Neutrophil (primary cell): ENCODE data around the gene PHPT1.

Experiments used
- H3K27ac ChIP-seq: fragments of 200-600 bp; sonication (generic); 2 replicates; pipeline ENCODE4 v1.5.1; 2016; ENCODE audit warnings: mild to moderate bottlenecking, moderate library complexity
- H3K27me3 ChIP-seq: fragments of 200-600 bp; sonication (generic); 2 replicates; pipeline ENCODE4 v1.6.0; 2016; ENCODE audit warnings: mild to moderate bottlenecking
- H3K36me3 ChIP-seq: fragments of 200-600 bp; sonication (generic); 2 replicates; pipeline ENCODE4 v1.5.1; 2017
- H3K4me1 ChIP-seq, 2 experiments: fragments of 200-600 bp in 1 of 2; sonication (generic) in 1 of 2; 1 replicate in 1 of 2; 2 replicates in 1 of 2; pipeline versions ENCODE4 v1.5.1 to v1.6.1; 2013 to 2016; ENCODE audit warnings: low read depth in 1 of 2, low read length in 1 of 2, mild to moderate bottlenecking in 1 of 2, moderate library complexity in 1 of 2; ENCODE audit not compliant: control insufficient read depth in 1 of 2, insufficient read depth in 1 of 2
- H3K4me3 ChIP-seq, 2 experiments: fragments of 200-600 bp in 1 of 2; sonication (generic) in 1 of 2; 1 replicate in 1 of 2; 2 replicates in 1 of 2; pipeline ENCODE4 v1.5.1; 2013 to 2016; ENCODE audit warnings: low read depth in 1 of 2, low read length in 1 of 2, mild to moderate bottlenecking in 1 of 2, moderate library complexity in 1 of 2
- H3K9me3 ChIP-seq: fragments of 200-600 bp; sonication (generic); 2 replicates; pipeline ENCODE4 v1.5.1; 2016
- TF ChIP-seq, protein P1 (sequence below): fragments of 200-600 bp; sonication (generic); IDR thresholded peaks from 2 replicates; pipeline ENCODE4 v1.5.1; 2016; ENCODE audit warnings: antibody characterized with exemption

PHPT1 gene

GRCh38 chr9:136804509-136805206 is 44.6 kb upstream of the PHPT1 start:
- H3K4me3 ChIP-seq, result no peak overlapping the region

DNA sequence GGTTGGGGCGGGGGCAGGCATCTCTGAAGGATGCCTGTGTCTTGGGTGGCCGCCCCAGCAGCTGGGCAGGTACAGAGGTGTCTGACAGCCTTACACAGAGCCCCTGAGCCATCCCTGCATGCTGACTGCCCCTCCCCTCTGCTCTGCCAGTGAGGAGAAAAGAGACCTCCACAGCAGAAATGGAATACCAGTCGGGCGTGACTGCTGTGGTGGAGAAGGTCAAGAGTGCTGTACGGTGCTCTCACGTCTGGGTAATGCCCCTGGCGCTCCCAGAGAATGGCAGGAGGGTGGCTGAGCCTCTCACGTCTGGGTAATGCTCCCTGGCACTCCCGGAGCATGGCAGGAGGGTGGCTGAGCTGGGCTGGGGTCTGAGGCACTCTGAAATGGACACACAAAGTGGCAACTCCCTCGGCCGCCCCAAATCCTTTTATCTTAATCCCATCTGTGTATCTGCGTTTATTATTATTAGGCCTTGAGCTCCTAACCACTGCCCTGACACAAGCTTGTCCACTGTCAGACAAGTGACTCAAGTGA is 43.9 kb upstream of the PHPT1 start:
- Histone ChIP-seq H3K9me3 (no peaks in the 10 kb centered on the region), H3K27me3 (peaks cover 24% of the 10 kb centered on the region), H3K27ac (no peak overlapping the region), H3K4me1 (peaks cover 40 to 44% of the 10 kb centered on the region in 2 experiments), H3K4me3 (no peak overlapping the region), H3K36me3 (no peaks in the 10 kb centered on the region)
- TF ChIP-seq, protein P1, sequence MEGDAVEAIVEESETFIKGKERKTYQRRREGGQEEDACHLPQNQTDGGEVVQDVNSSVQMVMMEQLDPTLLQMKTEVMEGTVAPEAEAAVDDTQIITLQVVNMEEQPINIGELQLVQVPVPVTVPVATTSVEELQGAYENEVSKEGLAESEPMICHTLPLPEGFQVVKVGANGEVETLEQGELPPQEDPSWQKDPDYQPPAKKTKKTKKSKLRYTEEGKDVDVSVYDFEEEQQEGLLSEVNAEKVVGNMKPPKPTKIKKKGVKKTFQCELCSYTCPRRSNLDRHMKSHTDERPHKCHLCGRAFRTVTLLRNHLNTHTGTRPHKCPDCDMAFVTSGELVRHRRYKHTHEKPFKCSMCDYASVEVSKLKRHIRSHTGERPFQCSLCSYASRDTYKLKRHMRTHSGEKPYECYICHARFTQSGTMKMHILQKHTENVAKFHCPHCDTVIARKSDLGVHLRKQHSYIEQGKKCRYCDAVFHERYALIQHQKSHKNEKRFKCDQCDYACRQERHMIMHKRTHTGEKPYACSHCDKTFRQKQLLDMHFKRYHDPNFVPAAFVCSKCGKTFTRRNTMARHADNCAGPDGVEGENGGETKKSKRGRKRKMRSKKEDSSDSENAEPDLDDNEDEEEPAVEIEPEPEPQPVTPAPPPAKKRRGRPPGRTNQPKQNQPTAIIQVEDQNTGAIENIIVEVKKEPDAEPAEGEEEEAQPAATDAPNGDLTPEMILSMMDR, result no peak

More at GRCh38 chr9:136804509-136805206, 44.6 kb upstream of the PHPT1 start:
- Histone ChIP-seq H3K9me3 (no peaks in the 10 kb centered on the region), H3K36me3 (no peaks in the 10 kb centered on the region), H3K4me1 (peaks cover 44 to 49% of the 10 kb centered on the region in 2 experiments), H3K27me3 (peaks cover 30% of the 10 kb centered on the region), H3K27ac (no peak overlapping the region)
- TF ChIP-seq, protein P1, result no peak

DNA sequence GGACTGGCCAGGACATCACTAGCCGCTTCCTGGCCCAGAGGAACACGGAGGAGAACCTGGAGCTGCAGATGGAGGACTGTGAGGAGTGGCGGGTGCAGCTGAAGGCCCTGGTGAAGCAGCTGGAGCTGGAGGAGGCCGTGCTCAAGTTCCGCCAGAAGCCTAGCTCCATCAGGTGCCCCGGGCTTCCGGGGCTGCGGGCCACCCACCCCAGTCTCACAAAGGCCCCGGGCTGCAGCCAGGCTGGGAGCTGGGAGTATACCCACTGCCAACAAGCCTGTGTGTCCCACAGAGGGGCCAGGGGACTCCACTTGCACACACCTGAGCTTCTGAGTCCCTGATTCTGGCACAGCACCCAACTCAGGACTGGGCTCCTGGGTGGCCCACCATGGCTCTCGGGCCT is 43.1 kb upstream of the PHPT1 start:
- peaks cover 6% of the 10 kb centered on the region for H3K36me3 ChIP-seq
- TF ChIP-seq, protein P1, result no peak
- no peak overlapping the region for H3K27ac ChIP-seq
- H3K4me1 ChIP-seq, result peaks cover 32 to 36% of the 10 kb centered on the region in 2 experiments
- H3K4me3 ChIP-seq, result no peak overlapping the region
- no peaks in the 10 kb centered on the region for H3K9me3 ChIP-seq
- peaks cover 16% of the 10 kb centered on the region for H3K27me3 ChIP-seq

GRCh38 chr9:136806631-136807201 is 42.5 kb upstream of the PHPT1 start:
- Histone ChIP-seq H3K4me1 (peaks cover 26 to 30% of the 10 kb centered on the region in 2 experiments), H3K27me3 (peaks cover 9% of the 10 kb centered on the region), H3K27ac (peak overlapping the region; percentile 85), H3K4me3 (peak overlapping the region; percentile 73 to 83), H3K9me3 (no peaks in the 10 kb centered on the region), H3K36me3 (peaks cover 8% of the 10 kb centered on the region)
- TF ChIP-seq, protein P1, result no peak

DNA sequence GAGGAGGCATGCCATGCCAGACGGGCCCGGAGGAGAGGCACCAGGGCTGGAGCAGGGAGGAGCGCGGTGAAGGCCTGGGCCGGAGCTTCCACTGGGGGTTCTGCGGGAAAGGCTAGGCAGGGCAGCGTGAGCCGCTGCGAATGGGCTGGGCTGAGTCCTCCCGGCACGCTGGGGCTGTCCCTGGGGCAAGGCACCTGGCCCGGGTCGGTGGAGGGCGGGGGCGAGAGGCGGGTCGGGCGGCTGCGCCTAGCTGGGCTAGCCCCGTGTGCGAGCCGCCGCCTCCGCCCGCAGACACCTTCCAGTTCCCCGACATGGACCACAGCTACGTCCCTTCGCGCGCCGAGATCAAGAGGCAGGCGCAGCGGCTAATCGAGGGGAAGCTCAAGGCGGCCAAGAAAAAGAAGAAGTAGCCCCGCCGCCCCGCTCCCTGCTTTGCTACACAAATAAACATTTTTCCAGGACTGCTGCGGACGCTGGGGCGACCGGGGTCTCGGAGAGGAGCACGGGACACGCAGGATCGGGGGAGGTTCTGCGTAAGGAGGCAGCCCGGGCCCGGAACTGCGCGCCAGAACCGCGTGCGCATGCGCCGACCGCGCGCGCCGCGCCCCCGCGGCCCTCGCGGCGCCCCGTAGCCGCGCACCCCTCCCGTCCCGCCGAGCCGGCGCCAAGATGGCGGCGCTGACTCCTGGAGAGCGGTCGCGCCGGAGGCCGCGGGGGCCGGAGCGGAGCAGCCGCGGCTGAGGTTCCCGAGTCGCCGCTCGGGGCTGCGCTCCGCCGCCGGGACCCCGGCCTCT is 41.7 kb upstream of the PHPT1 start, which contains the start of gene RABL6:
Gene RABL6 (plus strand): TSS at position 668 of the 794 bp plus-strand sequence. CDS start 249 bp downstream, outside the sequence.
- Histone ChIP-seq H3K4me3 (peak within 1 kb of the TSS; percentile 76 to 83), H3K9me3 (no peaks in the 10 kb centered on the region), H3K27ac (peak within 1 kb of the TSS; percentile 85), H3K36me3 (peaks cover 8% of the 10 kb centered on the region), H3K27me3 (peaks cover 2% of the 10 kb centered on the region), H3K4me1 (peaks cover 27 to 34% of the 10 kb centered on the region in 2 experiments)
- TF ChIP-seq, protein P1, result peak; percentile 17
